SK-N-SH (cell line): ENCODE results near the gene MMRN1. TPM values are rescaled to one million over a fixed set of nuclear protein-coding genes. Genes with fewer than 3 reads are reported as not detected.
A peak's percentile ranks its signal among the peaks of the same experiment; 100 is the strongest.

Experiments used
- CTCF ChIA-PET: fragments of 300-600, 350-600 bp; formaldehyde crosslinking; extraction: SDS; loops from one replicate; lab custom pipeline; 2021; lab: Yijun Ruan, JAX
- POLR2A ChIA-PET: fragments of 350-600 bp; sonication (Branson Sonifier 250); formaldehyde crosslinking; extraction: SDS; loops from one replicate; lab custom pipeline; 2020; ENCODE audit warnings: antibody characterized with exemption, inconsistent platforms; lab: Yijun Ruan, JAX
- DNase-seq: peaks from one replicate; pipeline ENCODE4 v3.0.0; 2012
- H2AFZ ChIP-seq: fragments of 200-600 bp; sonication (generic); 2 replicates; pipeline ENCODE4 v1.8.1; 2016; ENCODE audit warnings: antibody characterized with exemption, mild to moderate bottlenecking, low read depth
- H3F3A ChIP-seq: fragments of 200-600 bp; sonication (generic); replicated peaks from 2 replicates; pipeline ENCODE3; 2016; ENCODE audit warnings: antibody characterized with exemption, mild to moderate bottlenecking; ENCODE audit not compliant: insufficient read depth
- H3K27ac ChIP-seq, 2 experiments: fragments of 200-500 bp in 1 of 2; fragments of 200-600 bp in 1 of 2; sonication (Bioruptor generic) in 1 of 2; sonication (generic), shearing (Covaris generic) in 1 of 2; 2 replicates each; pipeline versions ENCODE4 v1.5.1 to v1.6.1; 2014 to 2016; ENCODE audit warnings: low read depth in 2 of 2, inconsistent platforms in 1 of 2, low read length in 1 of 2, mild to moderate bottlenecking in 1 of 2, mixed read lengths in 1 of 2
- H3K27me3 ChIP-seq: fragments of 200-600 bp; sonication (generic), shearing (Covaris generic); 2 replicates; pipeline ENCODE4 v1.6.1; 2016; ENCODE audit warnings: mixed run types; ENCODE audit not compliant: insufficient read depth
- H3K36me3 ChIP-seq, 2 experiments: fragments of 200-500 bp in 1 of 2; fragments of 200-600 bp in 1 of 2; sonication (Bioruptor generic) in 1 of 2; sonication (generic) in 1 of 2; replicated peaks in 1 of 2; 2 replicates each; pipeline versions ENCODE3 to v1.5.1; 2014 to 2016; ENCODE audit warnings: low read length in 1 of 2, mild to moderate bottlenecking in 1 of 2; ENCODE audit not compliant: insufficient read depth in 2 of 2, control insufficient read depth in 1 of 2
- H3K4me1 ChIP-seq, 2 experiments: fragments of 200-500 bp in 1 of 2; fragments of 200-600 bp in 1 of 2; sonication (Bioruptor generic) in 1 of 2; sonication (generic), shearing (Covaris generic) in 1 of 2; 2 replicates each; pipeline versions ENCODE4 v1.5.1 to v1.6.1; 2014 to 2016; ENCODE audit warnings: low read depth in 1 of 2, low read length in 1 of 2, mixed run types in 1 of 2; ENCODE audit not compliant: insufficient read depth in 2 of 2, control insufficient read depth in 1 of 2
- H3K4me2 ChIP-seq: fragments of 200-600 bp; sonication (generic), shearing (Covaris generic); 2 replicates; pipeline ENCODE4 v1.6.1; 2017; ENCODE audit warnings: mixed run types
- H3K4me3 ChIP-seq, 2 experiments: fragments of 200-500 bp in 1 of 2; fragments of 200-600 bp in 1 of 2; sonication (Bioruptor generic) in 1 of 2; sonication (generic), shearing (Covaris generic) in 1 of 2; 2 replicates each; pipeline versions ENCODE4 v1.5.1 to v1.8.1; 2014 to 2016; ENCODE audit warnings: low read depth in 2 of 2, inconsistent platforms in 1 of 2, low read length in 1 of 2, mild to moderate bottlenecking in 1 of 2, mixed read lengths in 1 of 2, moderate library complexity in 1 of 2
- H3K79me2 ChIP-seq: fragments of 200-600 bp; sonication (generic); 2 replicates; pipeline ENCODE4 v1.8.1; 2017; ENCODE audit warnings: mild to moderate bottlenecking; ENCODE audit not compliant: insufficient read depth
- H3K9ac ChIP-seq: fragments of 200-600 bp; sonication (generic); 2 replicates; pipeline ENCODE4 v1.6.1; 2017; ENCODE audit warnings: mixed run types
- H3K9me2 ChIP-seq: fragments of 200-600 bp; sonication (generic); 2 replicates; pipeline ENCODE4 v1.6.1; 2017; ENCODE audit warnings: mixed run types
- H3K9me3 ChIP-seq: fragments of 200-600 bp; sonication (generic); 2 replicates; pipeline ENCODE4 v1.6.1; 2017; ENCODE audit warnings: mixed run types, mild to moderate bottlenecking, moderate library complexity
- H4K20me1 ChIP-seq: fragments of 200-600 bp; sonication (generic); 2 replicates; pipeline ENCODE4 v1.6.1; 2017; ENCODE audit warnings: mild to moderate bottlenecking, mixed run types; ENCODE audit not compliant: insufficient read depth
- EZH2phosphoT487 ChIP-seq: fragments of 200-600 bp; sonication (generic); IDR thresholded peaks from 2 replicates; pipeline ENCODE4 v1.6.1; 2017; ENCODE audit warnings: low read depth, mixed run types, mild to moderate bottlenecking, antibody characterized with exemption, moderate library complexity, borderline replicate concordance
- FOXM1 ChIP-seq: IDR thresholded peaks from 2 replicates; pipeline ENCODE4 v1.4.0; 2012; ENCODE audit warnings: low read depth, mild to moderate bottlenecking
- GABPA ChIP-seq: IDR thresholded peaks from 2 replicates; pipeline ENCODE4 v1.4.0; 2012; ENCODE audit warnings: low read depth, mild to moderate bottlenecking
- GATA2 ChIP-seq: sonication (generic); formaldehyde crosslinking; IDR thresholded peaks from 2 replicates; pipeline ENCODE4 v1.5.0; 2020; ENCODE audit warnings: mild to moderate bottlenecking, missing genetic modification reagents
- MEF2A ChIP-seq: IDR thresholded peaks from 2 replicates; pipeline ENCODE4 v1.4.0; 2012; ENCODE audit warnings: low read depth, borderline replicate concordance
- MXI1 ChIP-seq: IDR thresholded peaks from 2 replicates; pipeline ENCODE4 v1.6.1; 2012; ENCODE audit warnings: mild to moderate bottlenecking, low read depth, low read length, improper control_type of control experiment
- NRF1 ChIP-seq: IDR thresholded peaks from 2 replicates; pipeline ENCODE4 v1.6.1; 2012; ENCODE audit warnings: low read depth, mild to moderate bottlenecking, low read length
- POLR2AphosphoS5 ChIP-seq: IDR thresholded peaks from 2 replicates; pipeline ENCODE4 v1.6.1; 2012; ENCODE audit warnings: low read depth, low read length
- RAD21 ChIP-seq: IDR thresholded peaks from 2 replicates; pipeline ENCODE4 v1.6.1; 2012; ENCODE audit warnings: mild to moderate bottlenecking, low read length
- RCOR1 ChIP-seq: fragments of 150-350 bp; IDR thresholded peaks from 2 replicates; pipeline ENCODE4 v1.6.1; 2017; ENCODE audit warnings: antibody characterized with exemption, low read length
- RXRA ChIP-seq: IDR thresholded peaks from 2 replicates; pipeline ENCODE4 v1.4.0; 2012; ENCODE audit warnings: low read depth, mild to moderate bottlenecking, borderline replicate concordance
- SMC3 ChIP-seq: IDR thresholded peaks from 2 replicates; pipeline ENCODE4 v1.6.1; 2012; ENCODE audit warnings: low read depth, low read length, improper control_type of control experiment
- TAF1 ChIP-seq: IDR thresholded peaks from 2 replicates; pipeline ENCODE4 v1.6.1; 2012; ENCODE audit warnings: low read depth, mild to moderate bottlenecking, low read length, moderate library complexity, borderline replicate concordance
- TEAD4 ChIP-seq: IDR thresholded peaks from 2 replicates; pipeline ENCODE4 v1.4.0; 2012; ENCODE audit warnings: mild to moderate bottlenecking, borderline replicate concordance; ENCODE audit not compliant: insufficient read depth
- USF1 ChIP-seq: IDR thresholded peaks from 2 replicates; pipeline ENCODE4 v1.4.0; 2012; ENCODE audit warnings: low read depth, borderline replicate concordance
- ZBTB33 ChIP-seq: IDR thresholded peaks from 2 replicates; pipeline ENCODE4 v1.4.0; 2012; ENCODE audit warnings: low read depth, borderline replicate concordance
- WGBS: methylation state at CpG from one replicate; pipeline ENCODE4 v1.1.6; 2017; ENCODE audit warnings: low lambda C conversion rate; 5-methylcytosine and 5-hydroxymethylcytosine counted together
- polyA plus RNA-seq, 3 experiments: library from polyadenylated mRNA; depleted of rRNA; stranded (reverse); fragments of >200 nt; gene quantifications; 2 replicates each; pipeline ENCODE4 v1.2.3, GENCODE V29; 2012
- TF ChIP-seq, protein P1 (sequence below): IDR thresholded peaks from 2 replicates; pipeline ENCODE4 v1.4.0; 2012; ENCODE audit warnings: low read depth
- TF ChIP-seq, protein P2 (sequence below): fragments of 200-600 bp; sonication (generic); IDR thresholded peaks from 2 replicates; pipeline ENCODE4 v1.6.1; 2017; ENCODE audit warnings: antibody characterized with exemption, mild to moderate bottlenecking, moderate library complexity

MMRN1 gene
- polyA plus RNA-seq, 1 of the 3 experiments (the other 2 are of a cell fraction) = not detected

DNA sequence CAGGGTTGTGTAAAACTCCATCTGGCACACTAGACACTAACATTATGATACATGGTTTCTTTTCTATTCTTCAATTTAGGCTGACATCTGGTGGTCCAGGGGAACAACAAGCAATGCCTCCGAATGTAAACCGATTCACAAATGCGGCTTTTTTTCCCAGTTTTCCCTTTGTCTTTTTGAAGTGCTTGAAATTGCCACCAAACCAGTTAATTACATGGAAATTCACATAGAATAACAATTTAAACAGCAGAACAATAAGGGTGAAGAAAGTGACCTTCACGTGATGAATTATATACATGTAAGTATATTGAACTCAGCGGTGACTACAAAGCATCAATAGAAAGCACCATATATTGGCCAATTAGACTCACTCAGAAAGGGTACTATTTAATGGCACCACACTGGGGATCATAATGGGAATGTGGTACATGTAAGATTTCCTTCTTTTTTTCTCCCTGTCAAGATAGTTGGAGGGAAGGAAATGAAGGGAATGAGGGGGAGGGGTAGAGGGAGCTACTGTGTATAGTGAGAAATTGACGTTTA, 103.9 kb downstream of the MMRN1 start:
- TF ChIP-seq, protein P1, sequence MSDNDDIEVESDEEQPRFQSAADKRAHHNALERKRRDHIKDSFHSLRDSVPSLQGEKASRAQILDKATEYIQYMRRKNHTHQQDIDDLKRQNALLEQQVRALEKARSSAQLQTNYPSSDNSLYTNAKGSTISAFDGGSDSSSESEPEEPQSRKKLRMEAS = no peak
- peak; percentile 30; the same call in 1 of the 2 replicates for TF ChIP-seq RAD21
- CTCF ChIA-PET = no interaction called here
- WGBS = 58% methylated on average over 6 of the region's 6 CpGs

DNA sequence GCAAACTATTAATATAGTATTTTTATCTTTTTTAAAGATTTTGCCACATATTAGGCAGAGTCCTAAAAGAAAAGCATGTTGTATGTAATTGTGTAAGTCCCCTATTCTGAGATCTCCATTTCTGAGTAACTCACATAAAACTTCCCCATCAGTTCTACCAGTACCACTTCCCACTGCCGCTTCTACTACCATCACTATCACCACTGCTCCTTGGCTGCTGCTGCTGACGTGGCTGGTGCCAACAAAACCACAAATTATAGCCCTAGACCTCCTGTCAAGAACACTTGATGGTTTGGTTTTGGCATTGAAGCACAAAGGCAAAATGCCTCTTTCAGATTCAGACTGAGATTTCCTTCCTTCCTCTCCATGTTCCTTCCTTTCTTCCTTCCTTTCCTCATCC, 106.4 kb downstream of the MMRN1 start:
- Histone ChIP-seq H3K4me1 (peaks cover 0 to 6% of the 10 kb centered on the region in 2 experiments; a peak in 2 of 4 replicates), H2AFZ (no peak overlapping the region), H3K27me3 (no peaks in the 10 kb centered on the region), H3F3A (no peaks in the 10 kb centered on the region), H3K4me2 (no peak overlapping the region), H3K79me2 (no peaks in the 10 kb centered on the region), H3K9me3 (no peaks in the 10 kb centered on the region), H3K4me3 (no peak overlapping the region), H3K9ac (no peak overlapping the region), H3K27ac (no peak overlapping the region)
- POLR2A ChIA-PET = no interaction called here
- CTCF ChIA-PET = no interaction called here
- no peak for DNase-seq
- no peak for TF ChIP-seq FOXM1
- no peak for TF ChIP-seq GATA2 (CRISPR knock-in tag)
- TF ChIP-seq, protein P2, sequence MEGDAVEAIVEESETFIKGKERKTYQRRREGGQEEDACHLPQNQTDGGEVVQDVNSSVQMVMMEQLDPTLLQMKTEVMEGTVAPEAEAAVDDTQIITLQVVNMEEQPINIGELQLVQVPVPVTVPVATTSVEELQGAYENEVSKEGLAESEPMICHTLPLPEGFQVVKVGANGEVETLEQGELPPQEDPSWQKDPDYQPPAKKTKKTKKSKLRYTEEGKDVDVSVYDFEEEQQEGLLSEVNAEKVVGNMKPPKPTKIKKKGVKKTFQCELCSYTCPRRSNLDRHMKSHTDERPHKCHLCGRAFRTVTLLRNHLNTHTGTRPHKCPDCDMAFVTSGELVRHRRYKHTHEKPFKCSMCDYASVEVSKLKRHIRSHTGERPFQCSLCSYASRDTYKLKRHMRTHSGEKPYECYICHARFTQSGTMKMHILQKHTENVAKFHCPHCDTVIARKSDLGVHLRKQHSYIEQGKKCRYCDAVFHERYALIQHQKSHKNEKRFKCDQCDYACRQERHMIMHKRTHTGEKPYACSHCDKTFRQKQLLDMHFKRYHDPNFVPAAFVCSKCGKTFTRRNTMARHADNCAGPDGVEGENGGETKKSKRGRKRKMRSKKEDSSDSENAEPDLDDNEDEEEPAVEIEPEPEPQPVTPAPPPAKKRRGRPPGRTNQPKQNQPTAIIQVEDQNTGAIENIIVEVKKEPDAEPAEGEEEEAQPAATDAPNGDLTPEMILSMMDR = no peak
- no peak for TF ChIP-seq POLR2AphosphoS5
- TF ChIP-seq GABPA = no peak
- no peak for TF ChIP-seq NRF1
- TF ChIP-seq TAF1 = no peak
- TF ChIP-seq RXRA = no peak
- TF ChIP-seq TEAD4 = no peak
- TF ChIP-seq MXI1 = no peak
- TF ChIP-seq SMC3 = no peak
- no peak for TF ChIP-seq RCOR1
- no peak for TF ChIP-seq RAD21
- TF ChIP-seq USF1 = no peak
- no peak for TF ChIP-seq ZBTB33
- TF ChIP-seq EZH2phosphoT487 = no peak
- TF ChIP-seq MEF2A = no peak
- TF ChIP-seq, all 33 proteins: peak for 0
- Histone ChIP-seq H4K20me1 (no peaks in the 10 kb centered on the region), H3K9me2 (no peaks in the 10 kb centered on the region), H3K36me3 (no peaks in the 10 kb centered on the region)
- WGBS = 3% methylated on average over 2 of the region's 2 CpGs

More for the DNA sequence above, 103.9 kb downstream of the MMRN1 start:
- no peaks in the 10 kb centered on the region for H3K9me2 ChIP-seq
- H3K4me3 ChIP-seq = no peak overlapping the region
- no peaks in the 10 kb centered on the region for H3K27me3 ChIP-seq
- H4K20me1 ChIP-seq = no peaks in the 10 kb centered on the region
- no peak overlapping the region for H3K4me2 ChIP-seq
- H3K9ac ChIP-seq = no peak overlapping the region
- H3K27ac ChIP-seq = no peak overlapping the region
- no peaks in the 10 kb centered on the region for H3K9me3 ChIP-seq
- no peak overlapping the region for H2AFZ ChIP-seq
- no peaks in the 10 kb centered on the region for H3K36me3 ChIP-seq
- H3K79me2 ChIP-seq = no peaks in the 10 kb centered on the region
- no peaks in the 10 kb centered on the region for H3F3A ChIP-seq
- POLR2A ChIA-PET = no interaction called here
- H3K4me1 ChIP-seq = peaks cover 0 to 6% of the 10 kb centered on the region in 2 experiments; a peak in 2 of 4 replicates
- peak; percentile 31 for DNase-seq
